H1 (cell line): ENCODE data around the gene ZNRF2. TPM values are rescaled to one million over a fixed set of nuclear protein-coding genes. Genes with fewer than 3 reads are reported as not detected.

Source experiments
- BACH1 ChIP-seq: IDR thresholded peaks from 2 replicates; pipeline ENCODE4 v1.6.1; 2012; ENCODE audit warnings: low read length, improper control_type of control experiment
- CHD2 ChIP-seq: IDR thresholded peaks from 2 replicates; pipeline ENCODE4 v1.6.1; 2012; ENCODE audit warnings: low read length, improper control_type of control experiment
- FOSL1 ChIP-seq: IDR thresholded peaks from 2 replicates; pipeline ENCODE4 v1.6.1; 2011; ENCODE audit warnings: mild to moderate bottlenecking, low read depth, low read length, moderate library complexity; ENCODE audit not compliant: insufficient read depth
- JUND ChIP-seq: IDR thresholded peaks from 2 replicates; pipeline ENCODE4 v1.6.1; 2011; ENCODE audit warnings: mild to moderate bottlenecking, improper control_type of control experiment, low read length
- RAD21 ChIP-seq, 2 experiments: IDR thresholded peaks in 1 of 2; conservative IDR thresholded peaks in 1 of 2; 2 replicates each; pipeline ENCODE4 v1.6.1; 2011; ENCODE audit warnings: low read depth in 2 of 2, low read length in 2 of 2, improper control_type of control experiment in 1 of 2, inconsistent platforms in 1 of 2, mild to moderate bottlenecking in 1 of 2, moderate library complexity in 1 of 2
- SIRT6 ChIP-seq: IDR thresholded peaks from one replicate; pipeline ENCODE4 v1.7.1; 2012; ENCODE audit warnings: low read length, inconsistent platforms
- SUZ12 ChIP-seq: fragments of 200-600 bp; sonication (generic); IDR thresholded peaks from 2 replicates; pipeline ENCODE4 v1.6.1; 2012; ENCODE audit warnings: mild to moderate bottlenecking, inconsistent platforms, low read length, moderate library complexity, mixed read lengths
- TAF1 ChIP-seq: IDR thresholded peaks from 2 replicates; pipeline ENCODE4 v1.6.1; 2011; ENCODE audit warnings: mild to moderate bottlenecking, low read depth, low read length
- USF2 ChIP-seq: IDR thresholded peaks from 2 replicates; pipeline ENCODE4 v1.6.1; 2011; ENCODE audit warnings: low read length, improper control_type of control experiment
- polyA plus RNA-seq, 7 experiments: library from polyadenylated mRNA; depleted of rRNA in 3 of 7; stranded (reverse) in 5 of 7; unstranded in 2 of 7; fragments of >200 nt in 5 of 7; fragments of 200-250 nt in 2 of 7; gene quantifications; 1 replicate in 5 of 7; 2 replicates in 1 of 7; 4 replicates in 1 of 7; pipeline versions ENCODE4 v1.2.1 to v1.2.3, GENCODE V29; 2011 to 2013; ENCODE audit warnings: missing spikeins in 2 of 7, mixed read lengths in 2 of 7
- total RNA-seq: library from RNA; stranded (reverse); fragmentation: NEBNext Ultra II Directional; extraction: Animal tissue kit (Norgen Biotek cat#: 25700); gene quantifications from 2 replicates; pipeline ENCODE4 v1.2.1, GENCODE V29; 2021

Gene ZNRF2
- total and polyA plus RNA-seq, 2 of the 8 experiments (the other 6 are each of a cell fraction or from before 2014, with no cell fraction given) = 2.9 to 16.2 TPM

GRCh38 chr7:30240106-30240800, 44.1 kb upstream of the ZNRF2 start (continued):
- TF ChIP-seq FOSL1 = no peak
- no peak for TF ChIP-seq SIRT6
- TF ChIP-seq TAF1 = no peak
- TF ChIP-seq JUND = no peak
- TF ChIP-seq SUZ12 = no peak
- TF ChIP-seq RAD21 (IDR thresholded peaks at IDR 0.05 in 1 of 2, conservative IDR thresholded peaks at IDR 0.05 in 1 of 2; ENCODE audit: low read depth in 2 of 2, low read length in 2 of 2) = no peak
- TF ChIP-seq USF2 = no peak
- TF ChIP-seq BACH1 = no peak
- no peak for TF ChIP-seq CHD2
